UCSD-AML1 (cell line): ENCODE measurements around the gene DAZAP1.
A peak's percentile ranks its signal among the peaks of the same experiment; 100 is the strongest.

Experiments used
- DNase-seq: peaks from one replicate; lab custom pipeline; 2025; ENCODE audit not compliant: unreplicated experiment; lab: John Stamatoyannopoulos, UW

Gene DAZAP1

DNA sequence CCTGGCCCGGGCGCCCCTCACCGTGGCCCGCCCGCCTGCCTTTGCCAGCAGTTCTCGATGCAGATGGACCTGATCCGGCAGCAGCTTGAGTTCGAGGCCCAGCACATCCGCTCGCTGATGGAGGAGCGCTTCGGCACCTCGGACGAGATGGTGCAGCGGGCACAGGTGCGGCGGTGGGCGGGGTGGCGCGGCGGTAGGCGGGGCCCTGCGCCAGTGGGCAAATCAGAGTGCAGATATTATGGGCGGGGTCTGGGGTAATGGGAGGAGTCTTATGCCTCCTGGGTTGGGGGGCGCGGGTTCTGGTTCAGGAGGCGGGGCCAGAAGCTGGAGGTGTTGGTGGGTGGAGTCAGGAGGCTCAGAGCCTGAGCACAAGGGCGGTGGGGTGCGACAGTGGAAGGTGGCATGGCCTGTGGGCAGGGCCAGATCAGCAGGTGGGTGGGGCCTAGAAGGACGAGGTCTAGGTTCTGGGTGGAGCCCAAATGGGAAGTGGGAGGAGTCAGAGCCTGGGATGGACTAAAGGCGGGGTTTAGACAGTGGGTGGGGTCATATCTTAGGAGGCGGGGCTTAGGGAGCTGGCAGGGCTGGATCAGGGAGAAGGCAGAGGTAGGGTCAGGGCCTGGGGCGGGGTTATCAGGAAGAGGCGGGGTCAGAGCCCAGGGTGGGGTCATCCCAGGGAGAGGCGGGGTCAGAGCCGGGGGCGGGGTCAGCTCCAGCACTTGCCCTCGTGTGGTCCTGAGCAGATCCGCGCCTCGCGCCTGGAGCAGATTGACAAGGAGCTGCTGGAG lies 48.1 kb downstream of the DAZAP1 start:
- peak; percentile 81 for DNase-seq

DNA sequence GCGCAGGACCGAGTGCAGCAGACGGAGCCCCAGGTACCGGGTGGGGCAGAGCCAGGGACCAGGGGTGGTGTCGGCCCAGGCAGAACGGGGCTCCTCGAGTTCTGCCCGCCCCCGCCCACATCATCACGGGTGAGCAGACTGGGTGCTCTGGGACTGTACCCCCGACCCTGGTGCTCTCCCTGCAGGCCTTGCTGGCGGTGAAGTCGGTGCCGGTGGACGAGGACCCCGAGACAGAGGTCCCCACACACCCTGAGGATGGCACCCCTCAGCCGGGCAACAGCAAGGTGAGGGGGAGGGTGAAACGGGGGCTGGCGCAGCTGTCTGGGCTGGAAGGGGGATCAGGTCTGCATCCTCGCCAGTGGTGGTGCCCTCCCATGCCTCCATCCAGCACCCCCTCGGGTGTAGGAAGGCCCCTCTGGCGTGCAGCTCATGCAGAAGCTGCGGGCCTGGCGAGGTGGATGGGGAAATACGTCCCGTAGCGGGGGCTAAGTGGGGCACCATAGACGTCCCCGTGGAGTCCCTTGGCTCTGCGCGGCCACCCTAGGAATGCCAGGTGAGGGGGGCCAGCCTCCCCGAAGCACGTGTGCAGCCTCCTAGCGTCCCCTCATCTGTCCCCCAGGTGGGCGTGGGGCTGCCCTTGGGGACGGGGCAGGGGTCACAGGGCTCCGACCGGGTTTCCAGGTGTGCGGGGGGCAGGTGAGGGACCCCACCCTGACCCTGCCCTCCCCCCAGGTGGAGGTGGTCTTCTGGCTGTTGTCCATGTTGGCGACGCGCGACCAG lies 48.9 kb downstream of the DAZAP1 start:
- DNase-seq = no peak

DNA sequence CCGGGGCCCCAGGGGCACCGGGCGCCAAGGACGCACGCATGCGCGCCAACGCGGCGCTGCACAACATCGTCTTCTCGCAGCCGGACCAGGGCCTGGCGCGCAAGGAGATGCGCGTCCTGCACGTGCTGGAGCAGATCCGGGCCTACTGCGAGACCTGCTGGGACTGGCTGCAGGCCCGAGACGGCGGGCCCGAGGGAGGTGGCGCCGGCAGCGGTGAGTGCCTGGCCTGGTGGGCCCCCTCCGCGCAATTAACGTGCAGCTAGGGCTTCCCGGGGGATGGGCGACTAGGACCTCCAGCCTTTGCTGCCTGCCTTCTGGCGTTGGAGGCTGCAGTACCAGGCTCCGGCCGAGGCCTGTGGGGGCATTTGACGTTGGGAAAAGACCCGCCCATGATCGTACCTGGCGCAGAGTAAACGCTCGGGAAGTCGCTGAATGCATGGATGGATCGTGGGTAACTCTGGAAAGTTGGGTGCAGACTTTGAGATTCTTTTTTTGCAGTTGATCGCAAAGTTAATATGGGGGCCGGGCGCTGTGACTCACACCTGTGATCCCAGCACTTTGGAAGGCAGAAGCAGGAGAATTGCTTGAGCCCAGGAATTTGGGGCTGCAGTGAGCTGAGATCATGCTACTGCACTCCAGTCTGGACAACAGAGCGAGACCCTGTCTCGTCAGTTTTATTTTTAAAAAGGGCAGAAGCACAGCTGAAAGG lies 49.8 kb downstream of the DAZAP1 start:
- no peak for DNase-seq

DNA sequence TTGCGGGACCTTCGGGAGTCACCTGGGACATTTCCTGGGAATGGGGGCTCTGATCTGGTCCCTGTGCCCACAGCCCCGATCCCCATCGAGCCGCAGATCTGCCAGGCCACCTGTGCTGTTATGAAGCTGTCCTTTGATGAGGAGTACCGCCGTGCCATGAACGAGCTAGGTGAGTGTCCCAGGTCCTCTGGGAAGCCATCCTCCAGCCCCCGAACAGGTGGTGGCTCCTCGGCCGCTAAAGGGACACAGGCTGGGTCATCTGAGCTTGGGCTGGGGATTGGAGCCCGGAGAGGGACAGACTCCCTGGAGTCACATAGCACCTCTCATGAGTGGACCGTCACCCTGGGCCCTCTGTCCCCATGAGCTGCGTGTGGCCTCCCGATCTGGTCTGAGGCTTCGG lies 50.5 kb downstream of the DAZAP1 start:
- no peak for DNase-seq

DNA sequence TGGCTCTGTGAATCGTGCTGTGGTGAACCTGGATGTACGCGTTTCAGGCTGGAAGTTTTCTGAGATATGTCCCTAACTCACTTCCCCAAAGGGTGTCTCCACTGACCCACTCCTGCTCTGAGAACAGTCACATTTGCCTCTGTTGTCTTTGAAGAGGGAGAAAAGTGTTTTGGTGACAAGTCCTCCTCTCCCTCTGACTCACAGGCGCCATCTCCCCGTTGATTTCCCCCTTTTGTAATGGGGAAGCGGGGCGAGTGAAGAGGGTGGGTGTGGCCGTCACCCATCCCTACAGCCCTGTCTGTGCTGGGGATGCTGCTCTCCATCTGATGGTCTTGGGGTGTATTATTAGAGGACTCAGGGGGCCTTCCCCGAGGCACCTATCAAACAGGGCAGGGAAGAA lies 52.1 kb downstream of the DAZAP1 start:
- no peak for DNase-seq

DNA sequence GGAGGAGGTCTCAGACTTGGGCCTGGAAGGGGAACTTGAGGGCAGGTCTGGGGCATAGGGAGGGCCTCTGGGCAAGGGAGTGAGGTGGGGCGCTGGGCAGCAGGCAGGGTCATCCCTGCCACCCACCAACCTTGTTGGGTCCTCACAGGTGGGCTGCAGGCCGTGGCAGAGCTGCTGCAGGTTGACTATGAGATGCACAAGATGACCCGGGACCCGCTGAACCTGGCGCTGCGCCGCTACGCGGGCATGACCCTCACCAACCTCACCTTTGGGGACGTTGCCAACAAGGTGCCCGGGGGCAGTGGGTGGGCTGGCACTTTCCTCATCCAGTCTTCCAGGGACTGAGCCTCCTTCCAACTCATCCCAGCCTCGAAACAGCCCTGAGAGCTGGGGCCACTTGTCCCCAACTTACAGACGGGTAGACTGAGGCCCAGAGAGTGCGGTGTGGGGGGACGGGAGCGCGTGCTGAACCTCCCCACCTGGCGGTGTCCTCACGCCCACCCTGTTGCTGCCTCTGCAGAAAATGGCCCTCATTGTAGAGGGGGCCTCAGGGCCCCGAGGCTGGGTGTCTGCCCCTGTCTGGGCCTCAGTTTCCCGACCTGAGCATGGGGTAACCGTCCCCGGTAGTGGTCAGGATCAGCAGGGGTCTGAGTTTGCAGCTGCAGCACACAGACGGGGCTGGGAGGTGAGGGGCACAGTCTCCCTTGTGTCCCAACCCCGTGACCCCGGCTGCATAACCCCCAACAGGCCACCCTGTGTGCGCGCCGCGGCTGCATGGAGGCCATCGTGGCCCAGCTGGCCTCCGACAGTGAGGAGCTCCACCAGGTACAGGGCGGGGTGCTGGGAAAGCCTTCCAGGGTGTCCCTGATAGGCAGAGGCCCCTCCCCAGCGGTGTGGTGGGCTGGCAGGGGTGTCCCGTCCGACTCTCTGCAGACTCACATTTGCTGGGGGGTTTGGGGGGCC lies 52.9 kb downstream of the DAZAP1 start:
- DNase-seq = no peak

DNA sequence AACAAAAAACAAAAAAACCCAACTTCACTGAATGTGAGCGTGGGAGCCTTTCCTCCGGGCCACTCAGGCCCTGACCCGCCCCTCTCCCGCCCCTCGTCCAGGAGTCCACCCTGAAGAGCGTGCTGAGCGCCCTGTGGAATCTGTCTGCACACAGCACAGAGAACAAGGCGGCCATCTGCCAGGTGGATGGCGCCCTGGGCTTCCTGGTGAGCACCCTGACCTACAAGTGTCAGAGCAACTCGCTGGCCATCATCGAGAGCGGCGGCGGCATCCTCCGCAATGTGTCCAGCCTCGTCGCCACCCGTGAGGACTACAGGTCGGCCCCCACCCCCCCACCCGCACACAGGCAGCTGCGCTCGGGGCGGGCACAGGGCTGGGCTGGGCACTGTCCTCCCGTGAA lies 54.5 kb downstream of the DAZAP1 start:
- no peak for DNase-seq

DNA sequence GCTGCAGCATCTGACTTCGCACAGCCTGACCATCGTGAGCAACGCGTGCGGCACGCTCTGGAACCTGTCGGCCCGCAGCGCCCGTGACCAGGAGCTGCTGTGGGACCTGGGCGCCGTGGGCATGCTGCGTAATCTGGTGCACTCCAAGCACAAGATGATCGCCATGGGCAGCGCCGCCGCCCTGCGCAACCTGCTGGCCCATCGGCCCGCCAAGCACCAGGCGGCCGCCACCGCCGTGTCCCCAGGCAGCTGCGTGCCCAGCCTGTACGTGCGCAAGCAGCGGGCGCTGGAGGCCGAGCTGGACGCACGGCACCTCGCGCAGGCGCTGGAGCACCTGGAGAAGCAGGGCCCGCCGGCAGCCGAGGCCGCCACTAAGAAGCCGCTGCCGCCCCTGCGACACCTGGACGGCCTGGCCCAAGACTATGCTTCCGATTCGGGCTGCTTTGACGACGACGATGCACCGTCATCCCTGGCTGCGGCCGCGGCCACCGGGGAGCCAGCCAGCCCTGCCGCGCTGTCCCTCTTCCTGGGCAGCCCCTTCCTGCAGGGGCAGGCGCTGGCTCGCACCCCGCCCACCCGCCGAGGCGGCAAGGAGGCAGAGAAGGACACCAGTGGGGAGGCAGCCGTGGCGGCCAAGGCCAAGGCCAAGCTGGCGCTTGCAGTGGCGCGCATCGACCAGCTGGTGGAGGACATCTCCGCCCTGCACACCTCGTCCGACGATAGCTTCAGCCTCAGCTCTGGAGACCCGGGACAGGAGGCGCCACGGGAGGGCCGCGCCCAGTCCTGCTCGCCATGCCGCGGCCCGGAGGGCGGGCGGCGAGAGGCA lies 58.0 kb downstream of the DAZAP1 start:
- no peak for DNase-seq

DNA sequence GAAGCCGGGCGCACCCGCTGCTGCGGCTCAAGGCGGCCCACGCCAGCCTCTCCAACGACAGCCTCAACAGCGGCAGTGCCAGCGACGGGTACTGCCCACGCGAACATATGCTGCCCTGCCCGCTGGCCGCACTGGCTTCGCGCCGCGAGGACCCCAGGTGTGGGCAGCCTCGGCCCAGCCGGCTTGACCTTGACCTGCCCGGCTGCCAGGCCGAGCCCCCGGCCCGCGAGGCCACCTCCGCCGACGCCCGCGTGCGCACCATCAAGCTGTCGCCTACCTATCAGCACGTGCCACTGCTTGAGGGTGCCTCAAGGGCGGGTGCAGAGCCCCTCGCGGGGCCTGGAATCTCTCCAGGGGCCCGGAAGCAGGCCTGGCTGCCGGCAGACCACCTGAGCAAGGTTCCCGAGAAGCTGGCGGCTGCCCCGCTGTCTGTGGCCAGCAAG lies 58.7 kb downstream of the DAZAP1 start:
- no peak for DNase-seq

DNA sequence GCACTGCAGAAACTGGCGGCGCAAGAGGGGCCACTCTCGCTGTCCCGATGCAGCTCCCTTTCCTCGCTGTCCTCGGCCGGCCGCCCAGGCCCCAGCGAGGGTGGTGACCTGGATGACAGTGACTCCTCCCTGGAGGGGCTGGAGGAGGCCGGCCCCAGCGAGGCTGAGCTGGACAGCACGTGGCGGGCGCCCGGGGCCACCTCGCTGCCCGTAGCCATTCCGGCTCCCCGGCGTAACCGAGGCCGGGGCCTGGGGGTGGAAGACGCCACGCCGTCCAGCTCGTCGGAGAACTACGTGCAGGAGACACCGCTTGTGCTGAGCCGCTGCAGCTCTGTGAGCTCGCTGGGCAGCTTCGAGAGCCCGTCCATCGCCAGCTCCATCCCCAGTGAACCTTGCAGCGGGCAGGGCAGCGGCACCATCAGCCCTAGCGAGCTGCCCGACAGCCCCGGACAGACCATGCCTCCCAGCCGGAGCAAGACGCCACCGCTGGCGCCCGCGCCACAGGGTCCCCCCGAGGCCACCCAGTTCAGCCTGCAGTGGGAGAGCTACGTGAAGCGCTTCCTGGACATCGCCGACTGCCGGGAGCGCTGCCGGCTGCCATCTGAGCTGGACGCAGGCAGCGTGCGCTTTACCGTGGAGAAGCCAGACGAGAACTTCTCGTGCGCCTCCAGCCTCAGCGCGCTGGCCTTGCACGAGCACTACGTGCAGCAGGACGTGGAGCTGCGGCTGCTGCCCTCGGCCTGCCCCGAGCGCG lies 59.3 kb downstream of the DAZAP1 start:
- DNase-seq = no peak

DNA sequence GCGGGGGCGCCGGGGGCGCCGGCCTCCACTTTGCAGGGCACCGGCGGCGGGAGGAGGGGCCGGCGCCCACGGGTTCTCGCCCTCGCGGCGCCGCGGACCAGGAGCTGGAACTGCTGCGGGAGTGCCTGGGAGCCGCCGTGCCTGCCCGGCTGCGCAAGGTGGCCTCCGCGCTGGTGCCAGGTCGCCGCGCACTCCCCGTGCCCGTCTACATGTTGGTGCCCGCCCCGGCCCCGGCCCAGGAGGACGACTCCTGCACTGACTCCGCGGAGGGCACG lies 59.8 kb downstream of the DAZAP1 start:
- DNase-seq = no peak

DNA sequence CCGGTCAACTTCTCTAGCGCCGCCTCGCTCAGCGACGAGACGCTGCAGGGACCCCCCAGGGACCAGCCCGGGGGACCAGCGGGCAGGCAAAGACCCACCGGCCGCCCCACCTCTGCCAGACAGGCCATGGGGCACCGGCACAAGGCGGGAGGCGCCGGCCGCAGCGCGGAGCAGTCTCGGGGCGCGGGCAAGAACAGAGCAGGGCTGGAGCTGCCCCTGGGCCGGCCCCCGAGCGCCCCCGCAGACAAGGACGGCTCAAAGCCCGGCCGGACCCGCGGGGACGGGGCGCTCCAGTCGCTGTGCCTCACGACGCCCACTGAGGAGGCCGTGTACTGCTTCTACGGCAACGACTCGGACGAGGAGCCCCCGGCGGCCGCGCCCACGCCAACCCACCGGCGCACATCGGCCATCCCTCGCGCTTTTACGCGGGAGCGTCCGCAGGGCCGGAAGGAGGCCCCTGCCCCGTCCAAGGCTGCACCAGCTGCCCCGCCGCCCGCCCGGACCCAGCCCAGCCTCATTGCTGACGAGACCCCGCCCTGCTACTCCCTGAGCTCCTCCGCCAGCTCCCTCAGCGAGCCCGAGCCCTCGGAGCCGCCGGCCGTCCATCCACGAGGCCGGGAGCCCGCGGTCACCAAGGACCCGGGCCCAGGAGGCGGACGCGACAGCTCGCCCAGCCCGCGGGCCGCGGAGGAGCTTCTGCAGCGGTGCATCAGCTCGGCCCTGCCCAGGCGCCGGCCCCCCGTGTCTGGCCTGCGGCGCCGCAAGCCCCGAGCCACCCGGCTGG lies 60.3 kb downstream of the DAZAP1 start:
- no peak for DNase-seq

DNA sequence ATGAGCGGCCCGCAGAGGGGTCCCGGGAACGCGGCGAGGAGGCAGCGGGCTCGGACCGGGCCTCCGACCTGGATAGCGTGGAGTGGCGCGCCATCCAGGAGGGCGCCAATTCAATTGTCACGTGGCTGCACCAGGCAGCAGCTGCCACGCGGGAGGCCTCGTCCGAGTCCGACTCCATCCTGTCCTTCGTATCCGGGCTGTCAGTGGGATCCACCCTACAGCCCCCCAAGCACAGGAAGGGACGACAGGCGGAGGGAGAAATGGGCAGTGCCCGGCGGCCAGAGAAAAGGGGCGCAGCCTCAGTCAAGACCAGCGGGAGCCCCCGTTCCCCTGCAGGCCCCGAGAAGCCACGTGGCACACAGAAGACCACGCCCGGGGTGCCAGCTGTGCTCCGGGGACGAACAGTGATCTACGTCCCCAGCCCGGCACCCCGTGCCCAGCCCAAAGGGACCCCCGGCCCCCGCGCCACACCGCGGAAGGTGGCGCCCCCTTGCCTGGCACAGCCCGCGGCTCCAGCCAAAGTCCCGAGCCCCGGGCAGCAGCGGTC lies 61.0 kb downstream of the DAZAP1 start:
- DNase-seq = no peak

DNA sequence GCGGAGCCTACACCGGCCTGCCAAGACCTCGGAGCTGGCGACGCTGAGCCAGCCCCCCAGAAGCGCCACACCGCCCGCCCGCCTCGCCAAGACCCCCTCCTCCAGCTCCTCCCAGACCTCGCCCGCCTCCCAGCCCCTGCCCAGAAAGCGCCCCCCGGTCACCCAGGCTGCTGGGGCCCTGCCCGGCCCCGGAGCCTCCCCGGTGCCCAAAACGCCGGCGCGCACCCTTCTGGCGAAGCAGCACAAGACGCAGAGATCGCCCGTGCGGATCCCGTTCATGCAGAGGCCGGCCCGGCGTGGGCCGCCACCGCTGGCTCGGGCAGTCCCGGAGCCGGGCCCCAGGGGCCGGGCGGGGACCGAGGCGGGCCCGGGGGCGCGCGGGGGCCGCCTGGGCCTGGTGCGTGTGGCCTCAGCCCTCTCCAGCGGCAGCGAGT lies 61.5 kb downstream of the DAZAP1 start:
- DNase-seq = no peak

DNA sequence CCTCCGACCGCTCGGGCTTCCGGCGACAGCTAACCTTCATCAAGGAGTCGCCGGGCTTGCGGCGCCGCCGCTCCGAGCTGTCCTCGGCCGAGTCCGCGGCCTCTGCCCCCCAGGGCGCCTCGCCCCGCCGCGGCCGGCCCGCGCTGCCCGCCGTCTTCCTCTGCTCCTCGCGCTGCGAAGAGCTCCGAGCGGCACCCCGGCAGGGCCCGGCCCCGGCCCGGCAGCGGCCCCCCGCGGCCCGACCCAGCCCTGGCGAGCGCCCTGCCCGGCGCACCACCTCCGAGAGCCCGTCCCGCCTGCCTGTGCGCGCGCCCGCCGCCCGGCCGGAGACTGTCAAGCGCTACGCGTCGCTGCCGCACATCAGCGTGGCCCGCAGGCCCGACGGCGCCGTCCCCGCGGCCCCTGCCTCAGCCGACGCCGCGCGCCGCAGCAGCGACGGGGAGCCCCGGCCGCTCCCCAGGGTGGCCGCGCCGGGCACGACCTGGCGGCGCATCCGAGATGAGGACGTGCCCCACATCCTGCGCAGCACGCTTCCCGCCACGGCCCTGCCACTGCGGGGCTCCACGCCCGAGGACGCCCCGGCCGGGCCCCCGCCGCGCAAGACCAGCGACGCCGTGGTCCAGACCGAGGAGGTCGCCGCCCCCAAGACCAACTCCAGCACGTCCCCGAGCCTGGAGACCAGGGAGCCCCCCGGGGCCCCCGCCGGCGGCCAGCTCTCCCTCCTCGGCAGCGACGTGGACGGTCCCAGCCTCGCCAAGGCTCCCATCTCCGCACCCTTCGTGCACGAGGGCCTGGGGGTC lies 62.1 kb downstream of the DAZAP1 start:
- DNase-seq = no peak

DNA sequence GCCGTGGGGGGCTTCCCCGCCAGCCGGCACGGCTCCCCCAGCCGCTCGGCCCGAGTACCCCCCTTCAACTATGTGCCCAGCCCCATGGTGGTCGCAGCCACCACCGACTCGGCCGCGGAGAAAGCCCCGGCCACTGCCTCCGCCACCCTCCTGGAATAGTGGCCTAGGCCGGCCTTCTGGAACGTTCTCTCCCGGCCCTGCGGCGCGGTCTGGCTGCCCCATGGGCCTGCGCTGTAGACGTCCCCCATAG lies 62.6 kb downstream of the DAZAP1 start:
- no peak for DNase-seq

DNA sequence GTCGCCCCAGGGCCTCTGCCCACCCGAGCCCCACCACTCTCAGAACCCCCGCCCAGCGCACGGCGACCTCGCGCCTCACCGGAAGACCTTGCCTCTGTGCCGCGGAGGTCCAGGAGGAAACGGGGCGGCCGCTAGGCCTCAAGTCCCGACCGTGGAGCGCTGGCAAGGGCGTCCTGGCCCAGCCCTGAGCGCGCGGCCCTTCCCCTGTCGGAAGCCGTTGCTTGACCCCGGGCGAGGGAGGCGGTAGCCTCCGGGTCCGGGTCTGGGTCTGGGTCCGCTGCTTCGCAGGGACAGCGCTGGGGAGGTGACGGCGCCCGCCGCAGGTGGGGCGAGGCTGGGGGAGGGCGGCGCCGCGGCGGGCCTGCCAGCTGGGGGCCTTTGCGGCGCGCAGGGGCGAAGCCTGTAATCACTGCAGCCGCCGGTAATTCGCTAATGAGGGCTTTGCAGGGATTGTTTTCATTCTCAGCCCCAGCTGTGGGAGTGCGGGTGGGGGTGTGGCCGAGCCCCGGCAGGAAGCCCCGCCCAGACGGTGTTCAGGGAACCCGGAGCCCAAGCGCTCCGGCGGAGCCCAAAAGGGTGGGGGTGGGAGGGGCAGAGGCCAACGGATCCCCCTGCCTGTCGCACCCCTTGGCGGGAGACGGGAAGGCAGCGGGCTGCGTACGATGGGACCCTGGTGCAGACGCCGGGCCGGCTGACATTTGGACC lies 63.1 kb downstream of the DAZAP1 start:
- no peak for DNase-seq
